HPDE6-E6E7 (cell line): ENCODE measurements around the gene GAB2.
A peak's percentile ranks its signal among the peaks of the same experiment; 100 is the strongest.
"Not testable (repeated sequence)": the region's sequence is repeated elsewhere in the genome, so short reads cannot be mapped to it uniquely, and the experiment has no call there.

ENCODE experiments used
- DNase-seq: peaks from one replicate; pipeline ENCODE4 v3.0.0; 2011; ENCODE audit warnings: missing footprints; ENCODE audit errors: extremely low spot score

GAB2 gene

DNA sequence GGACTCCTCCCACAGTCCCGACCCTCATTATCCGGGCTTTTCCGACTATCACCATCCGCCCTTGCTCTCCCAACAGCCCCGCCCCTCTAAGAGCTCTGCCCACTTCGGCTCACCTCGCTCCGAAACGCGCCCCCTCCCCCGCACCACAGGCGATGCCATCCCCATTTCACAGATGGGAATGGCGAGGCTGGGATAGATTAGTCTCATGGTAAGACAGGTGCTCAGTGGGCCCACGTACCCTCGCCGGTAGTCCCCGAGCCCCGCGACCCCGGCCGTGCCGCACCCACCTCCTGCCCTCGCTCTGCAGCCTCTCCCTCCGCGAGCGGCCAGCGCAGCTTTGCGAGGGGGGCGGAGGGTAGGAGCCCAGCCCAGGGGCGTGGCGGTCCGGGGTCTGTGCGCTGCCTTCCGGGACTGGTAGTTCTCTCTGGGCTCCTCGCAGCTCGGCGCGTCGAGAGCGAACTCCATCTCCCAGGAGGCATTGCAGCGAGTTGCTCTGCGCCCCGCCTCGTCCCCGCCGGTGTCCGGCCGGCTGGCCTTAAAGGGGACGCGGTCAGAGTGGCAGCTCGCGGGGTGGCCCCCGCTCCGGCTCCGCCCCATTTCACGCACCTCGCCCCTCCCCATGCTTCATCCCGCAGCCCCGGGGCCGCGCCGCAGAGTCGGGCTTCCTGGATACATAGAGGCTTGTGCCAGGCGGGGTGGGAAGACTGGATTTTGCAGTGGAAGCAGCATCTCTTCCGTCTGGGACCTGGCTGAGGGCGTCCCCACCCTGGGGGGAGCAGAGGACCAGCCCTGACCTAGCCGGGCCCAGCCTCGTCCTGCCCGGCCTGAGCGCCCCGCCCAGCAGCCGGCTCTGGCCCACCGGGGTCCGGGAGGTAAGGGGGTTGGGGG, 229.1 kb downstream of the GAB2 start, which contains the start of the genes KCTD21 and USP35:
Gene KCTD21, minus strand, starts transcription at position 341 of the 888 bp plus-strand sequence. CDS start 14,072 bp downstream, outside the sequence.
Gene USP35, plus strand, starts transcription at position 634 of the 888 bp plus-strand sequence. CDS start 7,327 bp downstream, outside the sequence.
- peak; percentile 96 for DNase-seq

DNA sequence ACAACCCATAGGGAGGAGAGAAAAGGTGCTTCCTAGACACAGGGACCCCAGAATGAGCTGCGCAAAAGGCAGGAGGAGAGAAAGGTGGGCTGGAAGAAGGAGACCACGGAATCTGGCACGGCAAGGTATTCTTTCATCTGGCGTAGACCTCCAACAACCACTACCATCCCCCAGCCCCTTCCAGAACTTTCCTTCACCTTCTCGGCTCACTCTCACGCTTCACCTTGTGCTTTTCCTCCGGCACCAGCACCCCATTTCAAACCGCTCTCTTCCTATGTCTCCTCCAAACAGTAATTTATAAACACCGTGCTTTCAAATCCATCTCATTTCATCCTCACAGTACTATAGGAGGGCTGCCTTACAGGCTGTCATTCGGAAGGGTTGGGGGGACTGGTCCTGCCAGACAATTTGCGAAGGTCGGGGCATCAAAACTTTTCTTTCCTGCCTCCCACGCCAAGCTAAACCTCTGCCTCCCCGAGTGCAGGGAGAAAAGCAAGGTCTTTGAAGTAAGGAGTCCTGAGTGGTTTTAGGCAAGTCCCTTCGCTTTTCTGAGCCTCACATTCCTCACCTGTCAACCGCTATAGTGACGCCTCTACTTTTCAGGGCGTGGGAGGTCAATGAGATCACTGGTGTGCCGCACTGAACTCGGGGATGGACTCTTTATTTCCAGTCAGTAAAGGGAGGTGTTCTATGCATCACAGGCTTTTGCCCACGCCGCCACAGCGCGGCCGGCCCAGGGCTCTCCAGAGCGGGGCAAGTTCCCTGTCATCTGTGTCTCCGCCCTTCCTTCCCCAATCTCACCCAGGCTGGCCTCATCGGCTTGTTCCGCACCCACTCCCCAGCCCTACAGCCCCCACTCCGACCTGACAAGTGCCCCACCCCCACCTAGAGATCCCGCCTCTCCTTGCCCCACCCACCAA, 230.0 kb downstream of the GAB2 start:
- DNase-seq, result peak; percentile 53

DNA sequence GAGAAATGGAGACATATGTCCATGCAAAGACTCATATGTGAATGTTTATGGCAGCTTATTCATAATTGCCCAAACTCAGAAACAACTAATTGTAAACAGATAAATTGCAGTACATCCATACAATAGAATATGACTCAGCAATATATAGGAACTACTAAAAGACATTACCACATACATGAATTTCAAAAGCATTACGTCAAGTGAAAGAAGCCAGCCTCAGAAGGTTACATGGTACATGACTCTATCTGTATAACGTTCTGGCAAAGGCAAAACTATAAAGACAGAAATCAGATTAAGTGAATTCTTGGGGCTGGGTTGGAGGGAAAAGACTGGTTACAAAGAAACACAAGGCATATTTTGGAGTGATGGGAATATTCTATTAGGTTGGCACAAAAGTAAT, 236.4 kb downstream of the GAB2 start:
- no peak for DNase-seq

DNA sequence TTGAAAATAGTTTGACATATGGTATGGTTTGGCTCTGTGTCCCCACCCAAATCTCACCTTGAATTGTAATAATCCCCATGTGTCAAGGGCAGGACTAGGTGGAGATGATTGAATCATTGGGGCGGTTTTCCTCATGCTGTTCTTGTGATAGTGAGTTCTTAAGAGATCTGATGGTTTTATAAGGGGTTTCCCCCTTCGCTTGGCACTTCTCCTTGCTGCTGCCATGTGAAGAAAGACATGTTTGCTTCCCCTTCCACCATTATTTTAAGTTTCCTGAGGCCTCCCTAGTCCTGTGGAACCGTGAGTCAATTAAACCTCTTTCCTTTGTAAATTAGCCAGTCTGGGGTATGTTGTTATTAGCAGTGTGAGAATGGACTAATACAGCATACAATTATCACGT, 236.9 kb downstream of the GAB2 start:
- no peak for DNase-seq

DNA sequence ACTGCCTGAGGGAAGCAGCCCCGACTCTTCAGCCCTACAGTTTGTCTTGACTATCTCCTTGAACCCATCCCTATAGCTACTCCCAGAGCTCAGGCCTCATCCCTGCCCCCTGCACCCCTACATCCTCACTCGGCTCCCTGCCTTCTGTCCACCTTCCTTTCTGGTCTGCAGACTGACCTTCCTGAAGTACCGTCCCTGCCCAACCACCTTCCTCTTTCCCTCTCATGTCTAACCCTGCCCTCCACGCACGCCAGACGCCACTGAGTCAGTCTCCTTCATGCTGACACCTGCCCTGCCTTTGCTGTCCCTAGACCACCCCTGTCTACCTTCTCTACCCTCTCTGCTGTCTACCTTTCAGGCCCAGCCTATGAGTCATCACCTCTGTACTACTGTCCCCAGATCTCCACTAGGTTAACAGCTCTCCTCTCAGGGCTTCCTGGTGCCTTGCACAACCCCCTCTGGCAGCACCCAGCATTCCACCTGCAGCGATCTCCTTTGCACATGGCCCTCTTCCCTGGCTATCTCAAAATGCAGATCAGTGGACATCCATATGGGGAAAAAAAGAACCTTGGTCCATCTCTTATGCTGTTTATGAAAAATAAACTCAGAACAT, 238.1 kb downstream of the GAB2 start:
- peak; percentile 61 for DNase-seq

DNA sequence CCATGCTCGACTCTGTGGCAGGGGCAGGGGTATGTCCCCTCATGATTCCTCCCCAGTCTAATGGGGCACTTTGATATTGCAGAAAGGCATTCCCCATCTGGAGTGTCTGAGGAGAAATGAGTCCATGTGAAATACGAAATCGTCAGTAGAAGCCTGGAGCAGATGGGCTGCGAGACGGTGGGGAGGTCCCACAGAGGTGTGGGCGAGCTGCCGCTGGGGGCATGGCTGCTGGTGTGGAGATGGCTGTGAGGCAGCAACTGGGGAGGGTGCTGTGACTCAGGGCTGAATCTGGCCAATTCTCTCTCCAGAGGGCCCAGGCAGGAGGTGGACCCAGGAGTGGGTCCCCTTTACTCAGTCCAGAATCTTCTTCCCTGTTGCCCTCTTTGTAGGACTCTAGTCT, 240.4 kb downstream of the GAB2 start:
- no peak for DNase-seq

DNA sequence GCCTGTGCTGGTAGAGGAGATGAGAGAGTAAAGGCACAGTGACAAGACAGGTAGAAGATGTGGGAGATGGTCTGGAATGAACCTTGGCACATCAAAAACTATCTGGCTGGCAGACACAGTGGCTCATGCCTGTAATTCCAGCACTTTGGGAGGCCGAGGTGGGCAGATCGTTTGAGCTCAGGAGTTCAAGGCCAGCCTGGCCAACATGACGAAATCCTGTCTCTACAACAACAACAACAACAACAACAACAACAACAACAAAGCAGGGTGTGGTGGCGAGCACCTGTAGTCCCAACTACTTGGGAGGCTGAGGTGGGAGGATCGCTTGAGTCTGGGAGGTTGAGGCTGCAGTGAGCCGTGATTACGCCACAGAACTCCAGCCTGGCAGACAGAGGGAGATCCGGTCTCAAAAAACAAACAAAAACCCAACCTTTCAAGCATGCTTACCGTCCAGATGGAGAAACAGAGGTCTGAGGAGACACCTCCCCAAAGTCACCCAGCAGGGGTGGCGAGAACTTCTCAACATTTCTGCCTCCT, 240.9 kb downstream of the GAB2 start:
- no peak for DNase-seq

DNA sequence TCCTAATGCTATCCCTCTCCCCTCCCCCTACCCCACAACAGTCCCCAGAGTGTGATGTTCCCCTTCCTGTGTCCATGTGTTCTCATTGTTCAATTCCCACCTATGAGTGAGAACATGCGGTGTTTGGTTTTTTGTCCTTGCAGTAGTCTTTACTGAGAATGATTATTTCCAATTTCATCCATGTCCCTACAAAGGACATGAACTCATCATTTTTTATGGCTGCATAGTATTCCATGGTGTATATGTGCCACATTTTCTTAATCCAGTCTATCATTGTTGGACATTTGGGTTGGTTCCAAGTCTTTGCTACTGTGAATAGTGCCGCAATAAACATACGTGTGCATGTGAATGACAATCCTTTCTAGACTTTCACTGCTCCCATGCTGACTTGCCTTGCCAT, 241.8 kb downstream of the GAB2 start:
- not testable (repeated sequence) for DNase-seq

DNA sequence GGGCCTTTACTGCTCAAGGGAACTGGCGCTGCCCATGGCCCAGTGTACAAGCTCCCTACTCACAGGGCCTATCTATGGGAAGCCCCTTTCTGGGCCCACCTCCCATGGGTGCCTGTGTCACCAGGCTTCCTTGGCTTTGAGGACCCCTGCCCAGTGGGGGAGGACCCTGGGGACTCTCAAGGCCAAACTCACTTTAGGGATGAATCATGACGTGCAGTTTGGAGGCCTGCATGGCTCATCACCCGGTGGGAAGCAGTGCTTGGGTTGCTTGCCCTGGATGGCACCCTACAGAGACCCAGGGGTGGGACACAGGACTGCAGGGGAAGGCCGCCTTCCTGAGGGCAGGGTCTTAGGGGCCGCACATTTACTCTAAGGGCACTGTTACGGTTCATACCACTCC, 245.7 kb downstream of the GAB2 start:
- DNase-seq, result no peak

DNA sequence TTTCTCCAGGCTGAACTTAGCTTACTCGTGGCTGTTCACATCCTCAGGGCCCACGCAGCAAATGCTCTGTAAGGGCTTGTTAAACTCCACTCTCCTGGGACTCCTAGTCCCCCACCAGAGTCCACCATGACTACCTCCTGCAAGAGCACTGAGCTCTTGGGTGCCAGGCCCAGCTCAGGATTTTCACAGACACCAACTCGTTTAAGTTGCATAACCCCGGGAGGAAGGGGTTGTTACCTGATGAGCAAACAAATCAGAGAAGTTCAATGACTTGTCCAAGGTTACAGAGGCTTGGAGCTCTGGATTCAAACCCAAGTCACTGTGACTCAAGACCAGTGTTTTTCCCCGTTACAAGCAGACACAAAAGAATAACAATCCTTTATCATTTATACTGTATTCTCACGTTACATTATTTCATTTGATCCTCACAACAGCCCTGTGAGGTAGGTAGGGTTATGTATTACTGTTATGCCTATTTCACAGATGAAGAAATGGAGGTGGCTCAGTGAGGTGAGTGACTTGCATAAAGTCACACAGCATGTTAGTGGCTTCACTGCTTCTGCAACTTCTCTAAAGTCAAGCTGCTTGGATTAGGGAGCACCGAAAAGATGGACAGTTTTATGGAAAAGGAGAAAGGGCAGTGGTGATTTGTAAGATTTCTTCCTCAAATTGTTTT, 246.6 kb downstream of the GAB2 start:
- no peak for DNase-seq

DNA sequence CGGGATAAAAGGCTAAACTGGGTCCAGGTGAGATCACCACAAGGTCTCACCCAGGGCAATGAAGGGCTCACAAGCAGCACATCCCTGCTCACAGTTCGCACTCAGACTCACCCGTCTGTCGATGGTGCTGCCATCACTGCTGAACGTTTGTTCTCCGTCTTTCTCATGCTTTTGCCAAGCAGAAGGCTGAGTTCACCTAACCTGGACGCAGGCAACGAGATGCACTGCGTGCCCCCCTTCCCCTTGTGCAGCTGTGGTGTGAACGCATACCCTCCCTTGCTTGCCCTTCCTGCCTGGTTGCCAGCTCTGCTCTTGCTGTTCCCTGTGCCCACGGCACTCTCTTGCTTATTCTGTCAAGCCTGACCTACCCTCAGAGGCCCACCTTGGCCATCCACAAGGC, 247.2 kb downstream of the GAB2 start:
- no peak for DNase-seq

DNA sequence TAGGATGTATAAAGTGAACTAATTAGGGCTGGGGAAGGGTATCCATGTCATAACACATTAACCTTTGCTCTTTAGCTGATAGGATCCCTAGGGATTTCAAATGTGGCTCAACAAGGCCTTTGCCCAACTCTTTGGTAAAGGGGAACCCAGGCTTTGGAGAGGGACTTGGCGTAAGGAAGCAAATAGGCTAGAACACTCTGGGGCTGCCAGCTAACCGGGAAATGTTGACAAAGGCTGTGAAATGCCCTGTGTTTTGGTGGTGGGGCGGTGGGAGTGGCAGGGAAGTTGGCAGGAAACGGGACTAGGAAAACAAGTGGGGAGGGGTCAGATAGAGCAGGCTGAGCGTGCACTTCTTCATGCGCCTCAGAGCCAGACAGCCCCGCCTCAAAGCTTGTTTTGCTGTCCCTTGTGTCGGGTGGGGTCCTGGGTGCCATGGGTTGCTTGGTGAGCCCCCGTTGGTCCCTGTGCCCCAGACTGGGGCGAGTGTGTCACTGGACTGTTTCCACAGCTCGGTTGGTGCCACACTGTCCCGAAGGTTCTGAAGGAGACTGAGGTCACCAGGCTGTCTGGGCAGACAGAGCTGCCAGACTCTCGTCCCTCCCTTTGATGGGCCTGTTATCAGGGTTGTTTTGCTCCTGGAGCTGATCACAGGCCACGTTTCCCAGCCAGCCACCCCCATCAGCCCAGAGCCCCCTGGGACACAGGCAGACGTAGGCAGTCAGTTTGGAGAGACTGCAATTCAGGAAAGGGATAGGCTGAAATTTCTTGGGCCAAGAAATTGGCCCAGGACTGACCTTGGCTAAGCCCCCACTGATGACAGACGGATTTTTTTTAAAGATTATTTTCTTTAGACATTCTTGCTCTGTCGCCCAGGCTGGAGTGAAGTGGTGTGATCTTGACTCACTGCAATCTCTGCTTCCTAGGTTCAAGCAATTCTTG, 248.8 kb downstream of the GAB2 start:
- no peak for DNase-seq

DNA sequence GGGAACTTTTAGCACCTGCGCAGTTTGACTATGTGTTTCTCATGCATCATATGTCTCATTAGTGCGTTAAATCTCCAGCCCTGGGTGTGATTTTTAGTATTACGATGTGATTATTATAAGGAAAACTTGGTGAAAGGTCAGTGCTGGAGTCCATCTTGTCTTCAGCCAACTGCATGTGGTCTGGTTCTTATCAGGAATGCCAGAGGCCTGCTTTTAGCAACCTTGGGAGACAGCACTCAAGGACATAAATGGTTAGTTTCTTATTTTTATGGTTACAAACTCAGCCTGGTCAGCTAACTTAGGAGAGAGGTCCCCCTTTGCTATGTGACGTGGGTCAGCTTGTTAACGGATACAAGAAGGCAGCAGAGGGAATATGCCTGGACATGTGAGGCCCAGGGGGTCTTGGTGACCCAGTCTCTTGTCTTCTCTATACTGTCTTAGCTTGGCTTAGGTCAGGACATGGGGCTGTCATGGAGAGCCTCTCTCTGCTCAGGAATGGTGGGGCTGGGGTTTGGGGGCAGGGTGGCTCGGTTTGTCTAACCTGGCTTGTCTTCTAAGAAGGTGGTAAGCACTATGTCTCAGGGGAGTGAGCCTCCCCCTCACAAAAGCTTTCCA, 250.7 kb downstream of the GAB2 start:
- DNase-seq, result no peak
